K562 (cell line): ENCODE measurements around the gene PRKG1. TPM values are rescaled to one million over a fixed set of nuclear protein-coding genes. Genes with fewer than 3 reads are reported as not detected.

Source experiments
- ATAC-seq: fragments of 200-7000 bp; cut with Tn5 transposase; 3 replicates; pipeline ENCODE4 v1.9.1; 2020; ENCODE audit warnings: moderate library complexity
- BruUV-seq: library from RNA; stranded (reverse); fragments of 400-500 nt; replicated peaks from 2 replicates; lab custom pipeline; 2021; lab: Mats Ljungman, UMichigan
- CTCF ChIA-PET: fragments of 300-600 bp; formaldehyde crosslinking; extraction: SDS; loops from one replicate; lab custom pipeline; 2021; ENCODE audit warnings: low intra/inter-chr PET ratio; lab: Yijun Ruan, JAX
- POLR2A ChIA-PET: fragments of 300-600, 350-650 bp; sonication (Branson Sonifier 250); formaldehyde crosslinking; extraction: SDS; loops from one replicate; lab custom pipeline; 2021; ENCODE audit warnings: antibody characterized with exemption, inconsistent platforms; lab: Yijun Ruan, JAX
- DNase-seq, 4 experiments: peaks; one replicate each; pipeline versions ENCODE4 v3.0.0 to v3.0.0-alpha.2; 2011 to 2018; ENCODE audit warnings: low spot score in 3 of 4, mixed read lengths in 3 of 4; ENCODE audit errors: extremely low read depth in 1 of 4
- FAIRE-seq: peaks from 2 replicates; lab custom pipeline; 2011; peaks lifted over from hg19 to GRCh38; lab: Jason Lieb, UNC
- H2AFZ ChIP-seq: 2 replicates; pipeline ENCODE4 v1.6.0; 2011; ENCODE audit warnings: low read depth, low read length, control low read depth, inconsistent platforms
- H3K27ac ChIP-seq: fragments of 200-600 bp; 3 replicates; pipeline ENCODE4 v1.8.0; 2011; ENCODE audit warnings: low read depth, mild to moderate bottlenecking, control low read depth, inconsistent platforms, low read length, moderate library complexity, mixed read lengths; ENCODE audit errors: extremely low read depth
- H3K27me3 ChIP-seq, 2 experiments: fragments of 300-600 bp in 1 of 2; 2 replicates in 1 of 2; 3 replicates in 1 of 2; pipeline versions ENCODE4 v1.6.0 to v1.8.0; 2011; ENCODE audit warnings: inconsistent platforms in 2 of 2, low read length in 2 of 2, mild to moderate bottlenecking in 1 of 2, mixed read lengths in 1 of 2, moderate library complexity in 1 of 2; ENCODE audit not compliant: control insufficient read depth in 2 of 2, insufficient read depth in 2 of 2
- H3K36me3 ChIP-seq: fragments of 300-600 bp; 3 replicates; pipeline ENCODE4 v1.8.0; 2011; ENCODE audit warnings: mild to moderate bottlenecking, low read length, inconsistent platforms; ENCODE audit not compliant: control insufficient read depth, insufficient read depth
- H3K4me1 ChIP-seq, 2 experiments: fragments of 200-600 bp in 1 of 2; replicated peaks in 1 of 2; 2 replicates in 1 of 2; 3 replicates in 1 of 2; pipeline versions ENCODE4 v1.5.1 to v1.8.0; 2011; ENCODE audit warnings: inconsistent platforms in 2 of 2, low read length in 2 of 2, mild to moderate bottlenecking in 1 of 2, mixed read lengths in 1 of 2, moderate library complexity in 1 of 2; ENCODE audit not compliant: control insufficient read depth in 2 of 2, insufficient read depth in 2 of 2
- H3K4me2 ChIP-seq: 2 replicates; pipeline ENCODE4 v1.6.1; 2011; ENCODE audit warnings: low read length, control low read depth, inconsistent platforms, mixed read lengths; ENCODE audit not compliant: insufficient read depth
- H3K4me3 ChIP-seq: fragments of 200-600 bp; sonication (generic), shearing (Covaris generic); 2 replicates; pipeline ENCODE4 v1.5.1; 2016; ENCODE audit warnings: control low read depth, inconsistent platforms
- H3K79me2 ChIP-seq: fragments of 200-600 bp; 3 replicates; pipeline ENCODE4 v1.8.0; 2011; ENCODE audit warnings: low read length, inconsistent platforms; ENCODE audit not compliant: control insufficient read depth, insufficient read depth
- H3K9ac ChIP-seq, 2 experiments: 2 replicates each; pipeline versions ENCODE4 v1.6.0 to v1.6.1; 2011; ENCODE audit warnings: low read depth in 2 of 2, low read length in 2 of 2, control low read depth in 1 of 2, inconsistent platforms in 1 of 2, mild to moderate bottlenecking in 1 of 2, mixed read lengths in 1 of 2; ENCODE audit not compliant: insufficient read depth in 1 of 2
- H3K9me1 ChIP-seq: one replicate; pipeline ENCODE4 v1.6.0; 2011; ENCODE audit warnings: inconsistent platforms, mild to moderate bottlenecking, low read length, moderate library complexity; ENCODE audit not compliant: control insufficient read depth, insufficient read depth
- H3K9me3 ChIP-seq: replicated peaks from 2 replicates; pipeline ENCODE4 v1.5.1; 2011; ENCODE audit warnings: low read depth, low read length, inconsistent platforms; ENCODE audit not compliant: control insufficient read depth, insufficient read depth
- H4K20me1 ChIP-seq: replicated peaks from 2 replicates; pipeline ENCODE4 v1.6.1; 2011; ENCODE audit warnings: low read length, inconsistent platforms, mixed read lengths; ENCODE audit not compliant: control insufficient read depth, insufficient read depth
- ATF6 ChIP-seq: sonication (generic); formaldehyde crosslinking; IDR thresholded peaks from 2 replicates; pipeline ENCODE4 v1.4.0; 2020; ENCODE audit warnings: mild to moderate bottlenecking, missing genetic modification reagents
- HDAC1 ChIP-seq, 2 experiments: fragments of 450-650 bp; IDR thresholded peaks; 2 replicates each; pipeline ENCODE4 v1.6.1; 2016 to 2017; ENCODE audit warnings: inconsistent platforms in 1 of 2, mild to moderate bottlenecking in 1 of 2, moderate library complexity in 1 of 2
- HMG20A ChIP-seq: fragments of 450-650 bp; formaldehyde crosslinking; conservative IDR thresholded peaks from 2 replicates; pipeline ENCODE4 v1.4.0; 2020; ENCODE audit warnings: mild to moderate bottlenecking, mixed read lengths
- HMGXB4 ChIP-seq: sonication (generic); formaldehyde crosslinking; IDR thresholded peaks from 2 replicates; pipeline ENCODE4 v1.8.1; 2023; ENCODE audit warnings: mild to moderate bottlenecking, missing genetic modification reagents
- JUN ChIP-seq, 2 experiments: sonication (generic) in 1 of 2; formaldehyde crosslinking in 1 of 2; IDR thresholded peaks; 2 replicates each; pipeline versions ENCODE4 v1.6.1 to v1.8.0; 2012 to 2022; ENCODE audit warnings: borderline replicate concordance in 2 of 2, mild to moderate bottlenecking in 2 of 2, improper control_type of control experiment in 1 of 2, low read depth in 1 of 2, low read length in 1 of 2, missing genetic modification reagents in 1 of 2
- KLF10 ChIP-seq: fragments of 250-450 bp; sonication (Bioruptor Pico); IDR thresholded peaks from 2 replicates; pipeline ENCODE4 v1.6.1; 2021; ENCODE audit warnings: matching md5 sums
- MAFG ChIP-seq: fragments of 450-650 bp; conservative IDR thresholded peaks from 2 replicates; pipeline ENCODE4 v1.6.1; 2016; ENCODE audit warnings: missing genetic modification characterization, missing compliant biosample characterization
- MLX ChIP-seq, 2 experiments: fragments of 450-650 bp in 1 of 2; sonication (generic) in 1 of 2; formaldehyde crosslinking; conservative IDR thresholded peaks; 2 replicates each; pipeline versions ENCODE4 v1.4.0 to v1.8.1; 2020 to 2022; ENCODE audit warnings: mild to moderate bottlenecking in 1 of 2, missing genetic modification reagents in 1 of 2
- NCOA2 ChIP-seq, 2 experiments: fragments of 450-650 bp; IDR thresholded peaks; 2 replicates each; pipeline ENCODE4 v1.6.1; 2018; ENCODE audit warnings: mild to moderate bottlenecking in 2 of 2, moderate library complexity in 1 of 2; ENCODE audit not compliant: partially characterized antibody in 2 of 2
- RBM14 ChIP-seq: fragments of 200-400 bp; formaldehyde crosslinking; IDR thresholded peaks from 2 replicates; pipeline ENCODE4 v1.6.1; 2018; ENCODE audit warnings: low read depth, mild to moderate bottlenecking, low read length, moderate library complexity, borderline replicate concordance; ENCODE audit not compliant: insufficient read depth
- TRIM25 ChIP-seq: fragments of 450-650 bp; IDR thresholded peaks from 2 replicates; pipeline ENCODE4 v1.7.0; 2016; ENCODE audit warnings: borderline replicate concordance
- ZNF12 ChIP-seq: sonication (generic); formaldehyde crosslinking; IDR thresholded peaks from 2 replicates; pipeline ENCODE4 v1.4.0; 2020; ENCODE audit warnings: mild to moderate bottlenecking, missing genetic modification reagents
- whole genome bisulfite sequencing: fragments of 100-300 bp; shearing (Covaris generic); methylation state at CpG from one replicate; pipeline ENCODE4 v1.1.6; 2016; ENCODE audit warnings: low coverage, mixed read lengths; ENCODE audit not compliant: insufficient coverage; ENCODE audit errors: missing lambda C conversion rate; 5-methylcytosine and 5-hydroxymethylcytosine counted together
- in situ Hi-C: fragments of 300-500 bp; cut with MboI; formaldehyde crosslinking; loops from 4 replicates; pipeline ENCODE4 v1.15.0; 2018; ENCODE audit warnings: inconsistent platforms, mixed read lengths
- intact Hi-C: fragments of 100-400 bp; cut with micrococcal nuclease; formaldehyde crosslinking; loops from 2 replicates; pipeline ENCODE4 v1.14.2; 2022
- polyA plus RNA-seq, 8 experiments: library from polyadenylated mRNA; depleted of rRNA in 4 of 8; stranded (reverse) in 5 of 8; unstranded in 3 of 8; fragments of >200 nt; fragmentation: Nextera tagmentation in 2 of 8; fragmentation: Illumina TruSeq in 1 of 8; extraction: Ambion mirVana in 2 of 8; extraction: Trizol in 1 of 8; gene quantifications; 2 replicates each; pipeline versions ENCODE4 v1.2.1 to v1.2.3, GENCODE V29; 2011 to 2014; ENCODE audit warnings: inconsistent platforms in 1 of 8, missing spikeins in 1 of 8
- total RNA-seq, 7 experiments: library from RNA; depleted of rRNA in 6 of 7; stranded (reverse); fragments of >200 nt in 6 of 7; fragmentation: Illumina TruSeq in 2 of 7; extraction: Trizol in 2 of 7; gene quantifications; 2 replicates each; pipeline versions ENCODE4 v1.2.1 to v1.2.3, GENCODE V29; 2011 to 2021; ENCODE audit warnings: low replicate concordance in 1 of 7

Gene PRKG1
- total and polyA plus RNA-seq, 9 of the 15 experiments (the other 6 are each of a cell fraction or from before 2014, with no cell fraction given): 0.22 TPM; not detected in 8

GRCh38 chr10:51109801-51110533, 35.7 kb downstream of the PRKG1 start (continued):
- TF ChIP-seq RBM14 (no peak), TRIM25 (no peak), HMGXB4 (no peak), HMG20A (CRISPR knock-in tag) (no peak)

- no peak overlapping the region for H3K4me2 ChIP-seq
- FAIRE-seq (no peak), ATAC-seq (no peak), DNase-seq (no peak)
- H3K9me1 ChIP-seq: no peaks in the 10 kb centered on the region
- 1% methylated on average over 4 of the region's 4 CpGs for WGBS
- BruUV-seq: no TSS peak
- no peaks in the 10 kb centered on the region for H3K79me2 ChIP-seq
- H3K4me3 ChIP-seq: no peak overlapping the region
- in situ Hi-C loops (no loop called here), intact Hi-C loops (no loop called here)
- no peaks in the 10 kb centered on the region for H4K20me1 ChIP-seq
- H2AFZ ChIP-seq: no peak overlapping the region
- H3K27ac ChIP-seq: no peak overlapping the region
- CTCF ChIA-PET: no interaction called here
- POLR2A ChIA-PET: no interaction called here
- H3K27me3 ChIP-seq: no peaks in the 10 kb centered on the region
- no peaks in the 10 kb centered on the region; the same call in 1 of the 2 replicates for H3K9me3 ChIP-seq
- H3K36me3 ChIP-seq: no peaks in the 10 kb centered on the region
- H3K9ac ChIP-seq: no peak overlapping the region
- H3K4me1 ChIP-seq: no peaks in the 10 kb centered on the region
- TF ChIP-seq KLF10: no peak
- no peak for TF ChIP-seq NCOA2 (IDR thresholded peaks at IDR 0.05; ENCODE audit: partially characterized antibody in 2 of 2)
- no peak for TF ChIP-seq ATF6 (CRISPR knock-in tag)
- TF ChIP-seq JUN (IDR thresholded peaks at IDR 0.05; ENCODE audit: borderline replicate concordance, low read depth, low read length): no peak
- no peak for TF ChIP-seq JUN (CRISPR knock-in tag; IDR thresholded peaks at IDR 0.05; ENCODE audit: borderline replicate concordance)
- TF ChIP-seq MLX (CRISPR knock-in tag; conservative IDR thresholded peaks at IDR 0.05): no peak
- TF ChIP-seq MAFG (tag): no peak
- TF ChIP-seq ZNF12 (CRISPR knock-in tag): no peak
- TF ChIP-seq HDAC1 (IDR thresholded peaks at IDR 0.05): no peak
Observed at GRCh38 chr10:51112013-51112412, 37.7 kb downstream of the PRKG1 start.
